Measurements from ENCODE around the gene EIF5.

EIF5 gene

GRCh38 chr14:103290494-103290893 lies 43.5 kb upstream of the EIF5 start:
- no peak for TF ChIP-seq CTCF (IDR thresholded peaks at IDR 0.05; ENCODE audit: borderline replicate concordance, insufficient read depth, low read depth, low read length)
- no peak overlapping the region for H3K4me3 ChIP-seq (ENCODE audit: low read depth, low read length)

GRCh38 chr14:103290961-103291360 lies 43.1 kb upstream of the EIF5 start:
- no peak overlapping the region for H3K4me3 ChIP-seq (ENCODE audit: low read depth, low read length)
- TF ChIP-seq CTCF (IDR thresholded peaks at IDR 0.05; ENCODE audit: borderline replicate concordance, insufficient read depth, low read depth, low read length): no peak

GRCh38 chr14:103292426-103293374 lies 41.3 kb upstream of the EIF5 start:
- TF ChIP-seq CTCF (IDR thresholded peaks at IDR 0.05; ENCODE audit: borderline replicate concordance, insufficient read depth, low read depth, low read length): peak; percentile 93
- no peak overlapping the region for H3K4me3 ChIP-seq (ENCODE audit: low read depth, low read length)

- TF ChIP-seq CTCF (IDR thresholded peaks at IDR 0.05; ENCODE audit: borderline replicate concordance, insufficient read depth, low read depth, low read length): no peak
Observed at GRCh38 chr14:103293465-103293864, 40.6 kb upstream of the EIF5 start.

GRCh38 chr14:103294091-103294490 lies 39.9 kb upstream of the EIF5 start:
- H3K4me3 ChIP-seq (ENCODE audit: low read depth, low read length): no peak overlapping the region
- no peak for TF ChIP-seq CTCF (IDR thresholded peaks at IDR 0.05; ENCODE audit: borderline replicate concordance, insufficient read depth, low read depth, low read length)

More at GRCh38 chr14:103293465-103293864, 40.6 kb upstream of the EIF5 start:
- H3K4me3 ChIP-seq (ENCODE audit: low read depth, low read length): no peak overlapping the region

GRCh38 chr14:103296007-103296406 lies 38.0 kb upstream of the EIF5 start:
- H3K4me3 ChIP-seq (ENCODE audit: low read depth, low read length): no peak overlapping the region
- no peak for TF ChIP-seq CTCF (IDR thresholded peaks at IDR 0.05; ENCODE audit: borderline replicate concordance, insufficient read depth, low read depth, low read length)

GRCh38 chr14:103296987-103297386 lies 37.0 kb upstream of the EIF5 start:
- TF ChIP-seq CTCF (IDR thresholded peaks at IDR 0.05; ENCODE audit: borderline replicate concordance, insufficient read depth, low read depth, low read length): no peak
- no peak overlapping the region for H3K4me3 ChIP-seq (ENCODE audit: low read depth, low read length)

Measured in GM12875 (cell line).